ENCODE data around the gene NSUN4.

NSUN4 gene

DNA sequence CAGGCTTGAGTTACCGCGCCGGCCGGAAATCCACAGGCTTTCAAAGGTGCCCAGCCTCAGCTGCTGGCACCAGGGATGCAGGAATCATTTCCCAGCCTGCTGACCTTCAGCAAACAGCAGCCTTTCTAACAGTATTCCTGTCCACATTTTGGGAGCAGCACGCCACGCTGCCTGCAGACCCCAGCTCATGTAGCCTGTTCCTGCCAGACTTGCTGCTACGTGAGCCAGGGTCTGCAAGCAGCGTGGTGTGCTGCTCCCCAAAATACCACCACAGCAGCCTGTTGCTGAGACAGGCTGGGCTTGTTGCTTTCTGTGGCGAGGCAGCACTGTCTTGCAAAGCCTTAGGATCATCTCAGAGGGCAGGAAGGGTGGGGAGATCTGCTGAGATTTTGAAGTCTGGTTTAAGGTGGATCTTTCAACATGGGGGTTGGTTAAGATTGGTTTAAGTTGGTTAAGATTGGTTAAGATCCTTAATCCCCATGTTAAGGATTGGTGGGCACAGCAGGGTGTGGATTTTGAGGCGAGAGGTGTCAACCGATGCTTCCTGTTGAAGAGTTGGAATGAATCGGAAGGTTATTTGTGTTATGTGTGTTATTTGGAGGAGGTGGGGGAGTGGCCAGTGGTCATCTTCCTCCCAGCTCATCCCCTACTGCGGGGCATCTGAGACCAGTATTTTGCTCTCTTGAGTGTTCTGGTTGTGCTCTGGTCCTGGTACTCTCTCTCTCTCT, 66.4 kb downstream of the NSUN4 start:
- DNase-seq (ENCODE audit: low read depth) = no peak

DNA sequence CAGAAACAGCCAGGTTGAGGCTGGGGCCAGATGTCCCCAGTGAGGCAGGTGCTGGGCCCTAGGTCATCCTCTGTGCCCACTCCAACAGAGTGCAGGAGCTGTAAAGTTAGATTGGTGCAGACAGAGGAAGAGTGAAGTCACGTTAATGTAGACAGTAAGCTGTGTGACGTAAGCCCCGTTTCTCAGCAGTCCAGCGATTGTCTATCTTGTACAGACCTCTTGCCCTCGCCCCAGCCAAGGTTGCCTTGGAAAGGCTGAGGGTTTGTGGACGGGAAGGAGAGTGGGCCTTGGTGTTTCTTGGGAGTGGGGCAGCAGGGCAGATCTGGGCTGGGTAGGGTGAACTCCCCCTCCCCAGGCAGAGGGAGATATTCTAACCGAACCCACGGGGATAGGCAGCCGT, 67.0 kb downstream of the NSUN4 start:
- DNase-seq (ENCODE audit: low read depth) = no peak

DNA sequence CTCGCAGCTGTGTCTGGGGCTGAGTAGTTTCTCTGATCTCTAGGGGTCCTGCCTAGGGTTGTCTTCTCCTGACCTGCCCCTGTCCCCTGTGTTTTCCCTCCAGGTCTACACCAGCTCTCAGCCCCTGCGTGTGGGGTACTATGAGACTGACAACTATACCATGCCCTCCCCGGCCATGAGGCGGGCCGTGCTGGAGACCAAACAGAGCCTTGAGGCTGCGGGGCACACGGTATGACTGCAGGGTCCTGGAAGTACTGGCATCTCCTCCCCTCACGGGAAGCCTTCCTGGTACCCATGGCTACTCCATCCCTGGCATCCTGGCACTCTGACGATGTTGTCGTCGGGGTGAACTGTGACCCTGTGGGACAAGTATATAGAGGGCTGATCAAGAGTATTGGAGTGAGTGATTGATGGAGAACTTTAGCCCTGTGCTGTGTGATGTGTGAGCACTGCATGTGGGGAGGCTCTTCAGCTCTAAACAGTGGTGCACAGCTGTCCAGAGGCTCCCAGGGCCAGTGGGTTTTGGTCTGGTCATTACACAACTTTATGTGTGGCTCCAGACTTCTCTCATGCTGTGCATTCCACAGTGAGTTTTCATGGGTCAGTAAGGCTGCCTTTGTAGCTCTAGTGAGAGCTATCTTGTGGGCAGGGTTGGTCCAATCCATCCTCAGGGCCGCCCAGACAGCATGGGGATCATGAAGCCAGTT, 67.9 kb downstream of the NSUN4 start:
- no peak for DNase-seq (ENCODE audit: low read depth)

DNA sequence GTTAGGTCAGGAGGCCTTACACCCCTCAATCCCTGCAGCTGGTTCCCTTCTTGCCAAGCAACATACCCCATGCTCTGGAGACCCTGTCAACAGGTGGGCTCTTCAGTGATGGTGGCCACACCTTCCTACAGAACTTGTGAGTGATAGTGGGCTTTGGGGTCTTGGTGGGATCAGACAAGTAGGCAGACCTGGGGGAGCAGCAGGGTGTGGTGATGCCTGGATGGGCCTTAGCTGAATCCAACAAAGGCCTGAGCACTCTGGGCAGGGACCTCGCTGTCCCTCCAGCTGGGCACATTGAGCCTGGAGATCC, 68.4 kb downstream of the NSUN4 start:
- DNase-seq (ENCODE audit: low read depth) = no peak

DNA sequence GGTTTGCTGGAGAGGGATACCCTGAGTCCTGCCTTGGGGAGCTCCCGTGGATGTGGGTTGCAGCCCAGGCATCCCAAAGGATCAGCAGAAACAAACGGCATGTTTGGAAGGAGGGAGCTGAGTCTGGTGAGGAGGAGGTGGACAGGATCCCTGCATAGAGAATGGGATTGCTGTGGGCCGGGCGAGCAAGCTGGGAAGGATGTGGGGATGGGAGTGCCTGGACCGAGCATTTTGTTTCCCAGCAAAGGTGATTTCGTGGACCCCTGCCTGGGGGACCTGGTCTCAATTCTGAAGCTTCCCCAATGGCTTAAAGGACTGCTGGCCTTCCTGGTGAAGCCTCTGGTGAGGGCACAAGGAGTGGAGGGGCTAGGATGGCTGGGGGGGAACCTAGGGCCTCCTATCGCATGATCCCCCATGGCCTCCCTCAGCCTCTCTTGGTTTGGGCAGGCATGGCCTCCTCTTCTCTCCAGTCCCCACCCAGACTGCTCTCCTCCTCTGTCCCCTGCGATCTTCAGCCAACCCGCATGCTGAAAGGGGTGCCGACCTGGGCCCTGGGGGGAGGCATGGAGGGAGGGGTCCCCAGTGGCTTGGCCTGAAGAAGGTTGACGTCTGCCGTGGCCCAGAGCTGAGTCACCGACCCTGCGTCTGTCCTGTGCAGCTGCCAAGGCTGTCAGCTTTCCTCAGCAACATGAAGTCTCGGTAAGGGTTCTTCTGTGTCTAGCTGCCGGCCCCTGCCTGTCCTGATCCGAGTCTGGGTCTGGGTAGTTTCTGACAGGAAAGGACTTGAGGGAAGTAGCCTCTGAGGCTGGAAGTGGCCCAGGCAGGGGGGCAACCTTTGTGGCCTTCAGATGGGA, 69.8 kb downstream of the NSUN4 start:
- DNase-seq (ENCODE audit: low read depth) = no peak

DNA sequence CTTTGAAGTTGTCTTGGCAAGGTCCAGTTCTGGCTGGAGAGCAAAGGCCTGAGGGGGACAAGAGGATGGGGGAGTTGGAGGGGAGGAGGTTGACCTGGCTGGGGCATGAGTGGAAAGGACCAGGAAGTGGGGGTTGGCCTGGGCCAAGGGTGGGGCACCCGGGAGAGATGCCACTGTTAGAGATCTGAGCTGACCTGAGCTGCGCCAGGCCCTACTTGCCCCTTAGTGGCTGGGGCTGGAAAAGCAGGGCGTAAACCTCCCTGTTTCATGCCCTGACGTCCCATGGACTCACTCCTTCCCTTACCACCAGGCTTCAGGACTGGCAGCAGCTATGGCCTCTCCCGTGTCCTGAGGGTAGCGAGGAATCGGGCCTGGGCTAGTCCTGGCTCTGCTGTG, 70.4 kb downstream of the NSUN4 start:
- DNase-seq (ENCODE audit: low read depth) = no peak
